Adrenal gland (tissue), 5 donors: ENCODE measurements around the gene TBC1D1.

Source experiments
- POLR2A ChIP-seq, 2 donors: fragments of 450-650 bp; IDR thresholded peaks; one replicate each; pipeline ENCODE4 v1.6.1; 2017; ENCODE audit warnings: antibody characterized with exemption in 2 of 2, mild to moderate bottlenecking in 2 of 2, moderate library complexity in 1 of 2
- TF ChIP-seq, protein P1 (sequence below), 6 experiments: fragments of 450-650 bp in 4 of 6; fragments of 200-600 bp in 2 of 6; sonication (generic) in 1 of 6; IDR thresholded peaks; 1 replicate in 5 of 6; 2 replicates in 1 of 6; pipeline versions ENCODE4 v1.5.1 to v1.8.0; 2016 to 2021; ENCODE audit warnings: antibody characterized with exemption in 6 of 6, mild to moderate bottlenecking in 2 of 6, moderate library complexity in 1 of 6
- donor health status: DM: no; HTN: no; CAD: no.

DNA sequence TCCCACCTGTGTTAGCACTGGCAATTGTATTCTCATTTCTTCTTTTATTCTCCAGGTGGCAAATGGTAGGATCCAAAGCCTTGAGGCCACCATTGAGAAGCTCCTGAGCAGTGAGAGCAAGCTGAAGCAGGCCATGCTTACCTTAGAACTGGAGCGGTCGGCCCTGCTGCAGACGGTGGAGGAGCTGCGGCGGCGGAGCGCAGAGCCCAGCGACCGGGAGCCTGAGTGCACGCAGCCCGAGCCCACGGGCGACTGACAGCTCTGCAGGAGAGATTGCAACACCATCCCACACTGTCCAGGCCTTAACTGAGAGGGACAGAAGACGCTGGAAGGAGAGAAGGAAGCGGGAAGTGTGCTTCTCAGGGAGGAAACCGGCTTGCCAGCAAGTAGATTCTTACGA is 246.2 kb downstream of the TBC1D1 start:
- TF ChIP-seq, protein P1, sequence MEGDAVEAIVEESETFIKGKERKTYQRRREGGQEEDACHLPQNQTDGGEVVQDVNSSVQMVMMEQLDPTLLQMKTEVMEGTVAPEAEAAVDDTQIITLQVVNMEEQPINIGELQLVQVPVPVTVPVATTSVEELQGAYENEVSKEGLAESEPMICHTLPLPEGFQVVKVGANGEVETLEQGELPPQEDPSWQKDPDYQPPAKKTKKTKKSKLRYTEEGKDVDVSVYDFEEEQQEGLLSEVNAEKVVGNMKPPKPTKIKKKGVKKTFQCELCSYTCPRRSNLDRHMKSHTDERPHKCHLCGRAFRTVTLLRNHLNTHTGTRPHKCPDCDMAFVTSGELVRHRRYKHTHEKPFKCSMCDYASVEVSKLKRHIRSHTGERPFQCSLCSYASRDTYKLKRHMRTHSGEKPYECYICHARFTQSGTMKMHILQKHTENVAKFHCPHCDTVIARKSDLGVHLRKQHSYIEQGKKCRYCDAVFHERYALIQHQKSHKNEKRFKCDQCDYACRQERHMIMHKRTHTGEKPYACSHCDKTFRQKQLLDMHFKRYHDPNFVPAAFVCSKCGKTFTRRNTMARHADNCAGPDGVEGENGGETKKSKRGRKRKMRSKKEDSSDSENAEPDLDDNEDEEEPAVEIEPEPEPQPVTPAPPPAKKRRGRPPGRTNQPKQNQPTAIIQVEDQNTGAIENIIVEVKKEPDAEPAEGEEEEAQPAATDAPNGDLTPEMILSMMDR (IDR thresholded peaks at IDR 0.05), result no peak
- TF ChIP-seq POLR2A (IDR thresholded peaks at IDR 0.05), result no peak
